Caki2 (cell line): ENCODE measurements around the gene CSN1S1. TPM values are rescaled to one million over a fixed set of nuclear protein-coding genes. Genes with fewer than 3 reads are reported as not detected.
"Not testable (repeated sequence)": the region's sequence is repeated elsewhere in the genome, so short reads cannot be mapped to it uniquely, and the experiment has no call there.

Source experiments
- DNase-seq: peaks from one replicate; pipeline ENCODE4 v3.0.0-alpha.2; 2015; ENCODE audit warnings: low read depth
- in situ Hi-C: cut with HindIII; loops from 2 replicates; pipeline ENCODE4 v1.10.0; 2016; ENCODE audit warnings: low sequenced_read_pairs, low pct_unique_long_range_greater_than_20kb, mixed read lengths
- total RNA-seq: library from RNA; depleted of rRNA; stranded (reverse); fragments of >200 nt; shearing (Covaris generic); gene quantifications from 2 replicates; pipeline ENCODE4 v1.2.3, GENCODE V29; 2014; ENCODE audit warnings: low replicate concordance; rRNA removed

Gene CSN1S1, protein sequence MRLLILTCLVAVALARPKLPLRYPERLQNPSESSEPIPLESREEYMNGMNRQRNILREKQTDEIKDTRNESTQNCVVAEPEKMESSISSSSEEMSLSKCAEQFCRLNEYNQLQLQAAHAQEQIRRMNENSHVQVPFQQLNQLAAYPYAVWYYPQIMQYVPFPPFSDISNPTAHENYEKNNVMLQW
- total RNA-seq = not detected in 2 replicates

DNA sequence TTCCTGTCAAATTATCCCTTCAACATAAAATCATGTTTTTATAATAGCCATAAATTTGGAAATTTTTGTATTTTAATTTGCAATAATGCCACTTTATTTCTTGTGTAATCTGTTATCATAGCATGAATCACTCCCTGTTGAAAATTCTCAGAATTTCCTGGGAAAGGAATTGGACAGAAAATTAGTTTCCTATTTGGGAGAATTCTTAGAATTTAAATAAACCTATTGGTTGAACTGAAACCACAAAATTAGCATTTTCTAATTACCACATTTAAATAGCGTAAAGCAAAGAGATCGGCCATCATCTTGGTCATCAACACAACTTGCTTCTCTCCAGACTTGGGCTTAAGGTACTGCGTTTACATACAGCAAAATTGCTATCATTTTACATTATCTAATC is at the start of gene CSN1S1:
Gene CSN1S1 (plus strand): TSS at position 301 of the 400 bp plus-strand sequence. CDS start 1,488 bp downstream, outside the sequence.
- no peak for DNase-seq
- in situ Hi-C loops = no loop called here

DNA sequence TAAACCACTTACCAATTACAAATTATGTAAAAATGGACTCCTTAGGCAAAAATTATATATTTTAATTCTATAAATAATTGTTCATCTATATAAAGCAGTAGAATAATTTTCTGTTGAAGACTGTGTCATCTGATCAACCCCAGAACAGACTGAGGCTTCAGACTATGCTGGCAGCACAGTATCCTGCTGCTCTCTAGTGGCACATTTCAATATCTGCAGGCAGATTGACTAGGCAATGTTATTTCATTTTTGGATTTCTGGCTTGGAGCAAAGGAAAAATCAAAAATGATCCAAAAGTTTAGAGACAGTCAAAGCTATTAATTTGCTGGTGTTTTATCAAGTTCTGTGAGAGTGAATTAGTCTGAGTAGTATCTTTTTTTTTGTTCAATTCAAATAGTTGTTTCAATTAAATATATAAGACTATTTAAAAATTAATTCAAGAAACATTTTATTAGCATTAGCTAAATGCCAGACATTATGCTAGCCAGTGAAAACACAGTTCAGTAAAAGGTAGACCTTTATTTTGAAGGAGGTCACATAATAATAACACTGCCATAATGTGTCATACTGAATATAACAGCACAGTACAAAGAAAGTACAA is 49.6 kb upstream of the CSN1S1 start:
- peak; percentile 10 for DNase-seq
- in situ Hi-C loops = no loop called here

DNA sequence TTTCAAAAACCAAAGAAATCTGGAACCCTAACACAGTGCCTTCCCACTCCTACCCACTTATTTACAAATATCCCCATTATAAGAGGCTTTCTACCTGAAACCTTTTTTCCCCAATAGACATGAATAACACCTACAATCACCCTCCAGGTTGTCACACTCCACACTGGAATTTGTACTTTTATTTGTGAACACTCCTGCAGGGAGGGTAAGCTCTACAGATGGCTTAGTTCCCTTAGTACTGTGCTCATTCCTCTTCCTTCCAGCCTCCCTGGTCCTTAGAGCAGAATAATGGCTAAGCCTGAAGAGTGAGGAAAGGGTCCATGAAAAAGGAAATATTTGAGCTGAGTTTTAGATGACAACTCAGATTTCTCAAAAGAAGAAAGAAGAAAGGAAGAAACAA is 48.7 kb upstream of the CSN1S1 start:
- DNase-seq = no peak
- in situ Hi-C loops = no loop called here

DNA sequence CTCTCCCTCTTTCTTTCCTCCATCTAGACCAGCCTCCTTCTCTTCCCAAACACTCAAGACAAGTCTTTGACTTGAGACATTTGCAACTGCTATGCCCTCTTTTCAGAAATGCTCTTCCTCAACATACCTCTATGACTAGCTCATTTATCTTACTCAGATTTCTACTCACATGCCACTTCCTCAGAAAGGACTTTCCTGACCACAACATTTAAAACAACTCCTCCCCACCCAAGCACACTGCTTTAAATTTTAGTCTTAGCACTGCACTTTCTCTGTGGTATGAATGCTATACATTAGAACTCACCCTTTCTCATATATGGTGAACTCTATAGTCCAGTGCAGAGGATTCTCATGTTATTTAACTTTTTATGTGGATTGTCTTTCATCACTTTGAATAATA is 42.5 kb upstream of the CSN1S1 start:
- in situ Hi-C loops = no loop called here

DNA sequence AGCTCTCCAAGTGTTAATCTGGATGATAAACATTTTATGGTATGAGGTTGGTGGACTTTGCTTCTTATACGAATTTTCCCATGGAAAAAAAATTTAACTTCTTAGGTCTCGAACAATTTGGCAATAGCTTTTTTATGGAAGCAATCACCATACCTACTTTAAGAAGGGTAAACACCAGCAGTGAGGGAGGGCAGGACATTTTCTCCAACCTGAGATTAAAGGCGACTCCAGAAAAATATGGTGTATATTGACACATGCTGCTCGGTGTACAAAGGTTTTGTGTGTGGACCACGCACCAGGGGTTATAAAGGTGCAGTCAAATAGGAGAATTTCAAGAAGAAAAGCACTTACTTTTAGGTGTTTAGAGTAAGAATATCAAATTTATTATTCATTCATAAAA is 36.7 kb upstream of the CSN1S1 start:
- no peak for DNase-seq
- in situ Hi-C loops = no loop called here

More for the DNA sequence above, 42.5 kb upstream of the CSN1S1 start:
- DNase-seq = no peak

DNA sequence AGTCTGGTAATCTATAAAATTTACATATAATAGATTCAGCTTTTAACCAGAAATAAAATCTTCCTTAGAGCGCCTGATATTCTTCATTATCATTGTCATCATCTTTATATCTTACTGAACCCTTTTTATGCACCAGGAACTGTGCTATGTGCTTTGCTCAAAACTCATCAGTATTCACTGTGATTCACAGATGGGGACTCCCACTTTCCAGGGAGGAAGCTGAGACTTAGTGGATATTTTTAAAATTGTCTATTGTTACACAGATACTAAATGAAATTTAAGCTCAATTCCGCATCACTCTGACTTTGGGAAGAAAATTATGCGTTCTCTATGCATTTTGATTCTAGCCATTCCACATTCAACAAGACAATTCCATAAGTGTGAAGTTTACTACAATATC is 36.1 kb upstream of the CSN1S1 start:
- in situ Hi-C loops = no loop called here
- DNase-seq = no peak

DNA sequence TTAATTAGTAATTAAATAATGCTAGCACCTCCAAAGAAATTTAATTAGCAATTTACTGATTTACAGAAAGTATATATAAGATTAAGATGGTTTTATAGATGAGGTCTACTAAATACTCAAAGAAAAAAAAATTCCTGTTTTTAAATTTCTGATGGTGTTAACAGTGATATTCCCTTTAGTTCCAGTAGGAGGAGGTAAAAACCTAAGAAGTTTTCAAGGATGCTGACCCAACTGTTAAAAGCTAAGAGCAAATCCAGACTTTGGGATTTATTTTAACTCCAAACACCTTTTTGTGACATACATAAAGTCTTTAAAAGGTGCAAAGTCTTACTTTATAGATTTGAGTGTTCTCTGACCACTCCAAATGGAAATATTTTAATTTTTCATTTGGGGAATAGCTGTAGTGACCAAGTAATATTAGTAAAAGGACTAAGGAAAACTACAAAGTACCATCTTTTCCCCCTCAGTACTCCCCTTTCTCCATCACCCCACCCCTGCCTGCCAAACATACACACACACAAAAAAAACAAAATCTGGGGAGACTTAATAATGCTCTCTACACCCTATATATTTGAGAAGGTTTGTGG is 34.2 kb upstream of the CSN1S1 start:
- DNase-seq = no peak

DNA sequence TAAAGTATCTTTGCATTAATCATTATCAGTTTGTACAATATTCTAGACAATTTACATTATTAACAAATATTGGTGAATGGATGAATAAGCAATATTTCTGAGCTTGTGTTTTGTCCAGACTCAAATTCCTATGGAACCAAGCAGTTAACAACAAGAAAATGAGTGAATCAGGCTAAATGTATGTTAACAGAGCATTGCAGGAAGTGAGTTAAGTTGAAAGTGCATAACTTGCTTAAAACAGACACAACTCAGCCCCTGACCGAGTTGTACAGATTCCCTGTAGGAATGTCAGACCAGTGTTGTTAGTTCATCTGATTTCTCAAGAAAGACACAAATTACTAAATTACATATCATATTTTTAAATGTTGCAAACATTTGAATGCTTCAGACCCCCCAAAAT is 23.7 kb upstream of the CSN1S1 start:
- in situ Hi-C loops = no loop called here
- DNase-seq = no peak

More for the DNA sequence above, 34.2 kb upstream of the CSN1S1 start:
- in situ Hi-C loops = no loop called here

DNA sequence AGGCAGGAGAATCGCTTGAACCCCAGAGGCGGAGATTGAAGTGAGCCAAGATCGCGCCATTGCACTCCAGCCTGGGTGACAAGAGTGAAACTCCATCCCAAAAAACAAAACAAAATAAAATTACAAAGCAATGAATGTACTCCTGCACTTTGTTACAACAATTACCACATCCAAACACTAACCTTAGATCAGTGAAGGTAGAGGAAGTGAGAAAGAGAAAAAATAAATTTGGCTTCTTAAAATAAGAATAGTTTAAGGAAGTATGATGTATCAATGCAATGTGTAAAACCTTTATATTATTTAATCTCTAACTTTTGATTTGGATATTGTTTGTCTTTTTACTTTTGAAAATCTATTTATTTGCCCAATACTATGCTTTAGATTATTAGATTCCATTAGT is 21.7 kb upstream of the CSN1S1 start:
- in situ Hi-C loops = no loop called here

DNA sequence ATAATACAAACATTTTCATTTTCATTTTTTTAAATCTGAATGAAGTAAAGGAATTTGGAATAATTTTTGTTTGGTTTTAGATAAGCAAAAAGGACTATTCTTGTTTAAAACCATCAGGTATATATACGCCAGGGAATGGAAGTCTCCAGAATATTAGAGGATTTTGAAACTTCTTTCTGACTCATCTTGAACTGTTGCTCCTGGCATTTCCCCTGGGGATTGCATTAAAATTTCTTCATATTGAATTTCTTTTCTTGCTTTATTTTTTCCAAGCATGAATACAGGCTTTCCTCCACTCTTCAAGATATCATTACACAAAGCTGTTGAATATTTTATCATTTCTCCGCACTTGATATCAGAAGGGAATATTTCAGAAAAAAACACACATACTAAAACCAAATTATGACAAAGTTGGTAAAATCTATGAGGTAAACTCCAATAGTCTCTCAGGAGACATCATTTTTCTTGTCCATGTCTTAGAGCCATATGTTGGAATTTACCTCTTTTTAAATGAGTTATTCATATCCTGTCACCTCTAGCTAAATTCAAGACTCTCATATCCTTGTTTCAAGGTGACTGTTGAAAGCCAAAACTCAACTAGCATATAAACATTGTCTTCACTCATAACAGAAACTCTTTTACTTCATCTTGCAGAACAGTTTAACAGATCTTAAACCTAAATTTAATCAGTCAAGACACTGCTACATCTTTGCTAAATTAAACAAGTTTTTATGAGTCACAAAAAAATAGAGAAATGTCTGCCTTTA is 20.7 kb upstream of the CSN1S1 start:
- no peak for DNase-seq
- in situ Hi-C loops = no loop called here

More for the DNA sequence above, 21.7 kb upstream of the CSN1S1 start:
- DNase-seq = no peak

DNA sequence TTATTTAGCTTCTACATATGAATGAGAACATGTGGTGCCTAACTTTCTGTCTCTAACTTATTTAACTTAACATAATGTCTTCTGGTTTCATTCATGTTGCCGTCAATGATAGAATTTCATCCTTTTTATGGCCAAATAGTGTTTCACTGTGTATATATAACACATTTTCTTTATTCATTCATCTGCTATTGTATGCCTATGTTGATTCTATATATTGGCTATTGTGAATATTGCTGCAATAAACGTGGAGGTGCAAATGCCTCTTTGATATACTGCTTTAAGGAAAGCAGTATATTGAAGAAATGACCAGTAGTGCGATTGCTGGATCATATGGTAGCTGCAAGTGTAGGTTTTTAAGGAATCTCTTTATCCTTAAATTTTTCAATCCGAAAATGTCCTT is 10.0 kb upstream of the CSN1S1 start:
- in situ Hi-C loops = no loop called here
- no peak for DNase-seq

DNA sequence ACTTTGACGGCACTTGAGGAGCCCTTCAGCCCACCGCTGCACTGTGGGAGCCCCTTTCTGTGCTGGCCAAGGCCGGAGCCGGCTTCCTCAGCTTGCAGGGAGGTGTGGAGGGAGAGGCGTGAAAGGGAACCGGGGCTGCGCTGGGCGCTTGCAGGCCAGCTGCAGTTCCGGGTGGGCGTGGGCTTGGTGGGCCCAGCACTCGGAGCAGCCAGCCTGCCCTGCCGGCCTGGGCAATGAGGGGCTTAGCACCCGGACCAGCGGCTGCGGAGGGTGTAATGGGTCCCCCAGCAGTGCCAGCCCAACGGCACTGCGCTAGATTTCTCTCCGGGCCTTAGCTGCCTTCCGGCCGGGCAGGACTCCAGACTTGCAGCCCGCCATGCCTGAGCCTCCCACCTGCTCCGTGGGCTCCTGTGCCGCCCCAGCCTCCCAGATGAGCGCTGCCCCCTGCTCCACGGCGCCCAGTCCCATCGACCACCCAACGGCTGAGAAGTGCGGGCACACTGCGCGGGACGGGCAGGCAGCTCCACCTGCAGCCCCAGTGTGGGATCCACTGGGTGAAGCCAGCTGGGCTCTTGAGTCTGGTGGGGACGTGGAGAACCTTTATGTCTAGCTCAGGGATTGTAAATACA is 7.0 kb upstream of the CSN1S1 start:
- in situ Hi-C loops, DNase-seq: not testable (repeated sequence)

DNA sequence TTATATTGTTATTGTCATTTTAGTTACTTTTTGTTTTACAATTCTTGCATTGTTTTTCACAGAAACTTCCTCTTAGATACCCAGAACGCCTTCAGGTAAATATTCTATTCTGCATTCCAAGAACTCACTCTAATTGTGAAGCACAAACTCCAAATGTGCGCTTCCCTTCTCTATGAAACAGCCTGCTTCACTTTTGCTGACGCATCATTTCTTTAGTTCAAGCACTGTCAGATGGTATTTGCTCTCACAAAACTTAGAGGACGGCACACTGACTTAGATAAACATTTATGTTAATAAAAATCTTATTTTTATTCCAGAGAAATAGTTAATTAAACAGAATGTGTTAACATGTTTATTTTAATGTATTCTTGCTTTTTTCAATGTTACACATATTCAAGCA is 3.3 kb downstream of the CSN1S1 start:
- DNase-seq = no peak
- in situ Hi-C loops = no loop called here

DNA sequence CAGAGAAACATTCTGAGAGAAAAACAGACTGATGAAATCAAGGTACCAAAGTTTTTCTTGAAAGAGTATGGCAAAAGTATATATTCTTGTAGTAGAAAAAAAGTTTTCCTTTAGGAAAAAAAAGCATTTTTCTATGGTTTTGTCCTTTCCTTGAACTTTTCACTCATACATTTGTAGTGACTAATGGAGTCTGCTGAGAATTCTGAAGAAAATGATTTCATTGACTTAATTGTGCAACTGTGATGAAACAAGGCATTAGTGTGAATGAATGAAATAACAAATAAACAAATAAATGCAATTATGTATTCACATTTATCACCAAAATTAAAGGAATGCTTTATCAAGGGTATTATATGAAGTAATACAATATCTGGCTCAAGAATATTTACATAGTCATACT is 5.7 kb downstream of the CSN1S1 start:
- in situ Hi-C loops = no loop called here
- DNase-seq = no peak

DNA sequence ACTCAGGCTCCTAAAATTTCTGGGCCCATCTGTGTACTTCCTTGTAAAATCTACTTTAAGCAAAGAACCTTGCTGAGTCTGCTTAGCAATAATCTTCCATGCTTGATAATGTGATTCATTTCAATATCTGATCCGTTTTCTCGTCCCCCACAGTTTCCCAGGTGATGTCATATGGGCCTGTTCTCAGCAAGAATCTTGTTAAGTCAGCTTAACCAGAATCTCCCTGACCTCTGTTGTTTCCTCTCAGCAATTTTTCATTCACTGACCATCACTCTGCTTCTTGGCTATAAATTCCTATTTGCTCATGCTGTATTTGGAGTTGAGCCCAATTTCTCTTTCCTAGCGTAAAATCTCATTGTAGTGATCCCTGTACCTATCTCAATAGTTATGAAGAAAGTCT is 20.7 kb downstream of the CSN1S1 start:
- in situ Hi-C loops = no loop called here
- no peak for DNase-seq

DNA sequence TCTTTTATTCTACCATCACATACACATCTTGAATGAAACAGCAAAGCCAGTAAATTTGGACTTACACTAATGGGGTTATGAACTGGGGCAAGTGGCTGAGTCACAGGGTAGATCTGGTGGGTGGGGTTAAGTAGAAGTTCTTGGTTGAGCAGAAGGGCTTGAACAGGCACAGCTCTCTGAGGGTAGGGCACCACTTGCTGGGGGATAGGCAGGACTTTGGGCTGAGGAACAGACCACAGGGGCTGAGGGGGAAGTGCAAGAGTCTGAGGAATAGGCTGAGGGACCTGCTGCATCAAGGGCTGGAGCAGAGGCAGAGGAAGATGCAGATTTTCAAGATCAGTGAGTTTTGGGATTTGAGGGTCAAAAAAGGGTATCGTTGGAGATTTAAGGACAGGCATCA is 26.3 kb downstream of the CSN1S1 start:
- no peak for DNase-seq
- in situ Hi-C loops = no loop called here

DNA sequence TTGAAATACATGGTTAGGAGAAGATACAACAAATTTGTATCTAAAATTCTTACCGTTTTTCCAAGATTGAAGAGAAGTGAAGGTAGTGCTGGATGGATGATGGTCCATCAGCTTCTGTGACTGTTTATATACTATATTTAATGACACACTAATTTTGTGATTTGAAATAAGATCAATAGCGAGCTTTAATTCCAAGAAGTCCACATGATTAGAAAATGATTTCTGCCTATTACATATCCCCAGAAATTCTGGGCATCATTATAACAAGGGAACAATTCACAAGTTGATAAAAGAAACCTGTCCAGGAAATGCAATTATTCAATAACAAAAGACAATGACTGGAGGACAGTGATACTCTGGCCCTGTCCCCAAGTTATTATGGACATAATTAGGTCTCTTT is 34.8 kb downstream of the CSN1S1 start, which contains the start of gene CSN2:
Gene CSN2 (minus strand): TSS at position 101 of the 400 bp plus-strand sequence. CDS start 4,733 bp downstream, outside the sequence.
- in situ Hi-C loops = no loop called here
- no peak for DNase-seq

DNA sequence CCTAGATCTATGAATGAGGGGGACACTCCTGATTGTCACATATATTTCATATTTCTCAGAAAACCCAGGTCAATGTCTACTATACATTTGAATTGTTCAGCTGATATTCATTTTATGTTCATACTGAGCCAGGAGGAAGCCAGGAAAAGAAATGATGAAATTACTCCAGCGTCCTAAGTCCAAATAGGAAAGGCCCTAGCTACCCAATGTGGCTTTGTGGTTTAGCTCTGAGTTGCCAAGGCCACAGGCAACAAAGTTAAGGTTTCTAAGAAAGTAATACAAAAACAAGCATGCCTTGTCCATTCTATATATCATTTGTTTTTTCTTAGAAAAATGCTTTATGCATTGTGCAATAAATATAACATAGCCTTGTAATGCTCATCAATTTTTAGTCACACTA is 39.2 kb downstream of the CSN1S1 start:
- in situ Hi-C loops = no loop called here
- no peak for DNase-seq

DNA sequence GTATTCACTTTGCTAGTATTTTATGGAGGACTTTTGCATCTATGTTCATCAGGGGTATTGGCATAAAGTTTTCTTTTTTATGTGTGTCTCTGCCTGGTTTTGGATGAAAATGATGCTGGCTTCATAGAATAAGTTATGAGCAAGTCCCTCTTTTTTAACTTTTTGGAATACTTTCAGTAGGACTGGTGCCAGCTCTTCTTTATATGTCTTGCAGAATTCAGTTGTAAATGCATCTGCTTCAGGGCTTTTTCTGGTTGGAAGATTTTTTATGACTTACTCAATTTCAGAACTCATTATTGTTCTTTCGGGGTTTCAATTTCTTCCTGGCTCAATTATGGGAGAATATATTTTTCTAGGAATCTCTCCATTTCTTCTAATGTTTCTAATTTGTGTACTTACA is 43.8 kb downstream of the CSN1S1 start:
- in situ Hi-C loops = no loop called here

More for the DNA sequence above, 43.8 kb downstream of the CSN1S1 start:
- no peak for DNase-seq
